GM12878 (cell line): ENCODE results near the gene MYO7B.

Source experiments
- CTCF ChIP-seq, 3 experiments: IDR thresholded peaks in 2 of 3; conservative IDR thresholded peaks in 1 of 3; 2 replicates each; pipeline ENCODE4 v1.5.1; 2011; ENCODE audit warnings: low read depth in 3 of 3, low read length in 3 of 3, mild to moderate bottlenecking in 3 of 3, control low read depth in 2 of 3, moderate library complexity in 2 of 3, inconsistent platforms in 1 of 3, mixed read lengths in 1 of 3; ENCODE audit not compliant: control insufficient read depth in 2 of 3, insufficient read depth in 1 of 3; ENCODE audit errors: extremely low read depth in 1 of 3
- FOXK2 ChIP-seq: fragments of 450-650 bp; IDR thresholded peaks from 2 replicates; pipeline ENCODE4 v1.6.1; 2017; ENCODE audit warnings: mild to moderate bottlenecking, moderate library complexity
- POLR2A ChIP-seq: IDR thresholded peaks from 2 replicates; pipeline ENCODE4 v1.6.1; 2011; ENCODE audit warnings: low read depth, mild to moderate bottlenecking, low read length
- REST ChIP-seq: IDR thresholded peaks from 2 replicates; pipeline ENCODE4 v1.6.1; 2012; ENCODE audit warnings: mild to moderate bottlenecking, low read depth, low read length
- SMC3 ChIP-seq: IDR thresholded peaks from 2 replicates; pipeline ENCODE4 v1.6.1; 2011; ENCODE audit warnings: low read length, improper control_type of control experiment, borderline replicate concordance

- TF ChIP-seq CTCF (IDR thresholded peaks at IDR 0.05 in 2 of 3, conservative IDR thresholded peaks at IDR 0.05 in 1 of 3; ENCODE audit: control insufficient read depth in 2 of 3, extremely low read depth in 1 of 3, insufficient read depth in 1 of 3, low read depth in 3 of 3, low read length in 3 of 3) = no peak
- TF ChIP-seq FOXK2 = no peak
- TF ChIP-seq REST = no peak
- TF ChIP-seq POLR2A = no peak
- no peak for TF ChIP-seq SMC3
Observed at GRCh38 chr2:127503491-127503890, 32.0 kb upstream of the MYO7B start.
